NCI-H526 (cell line): ENCODE data around the gene SLC16A8.

Experiments used
- DNase-seq, 2 experiments: peaks; one replicate each; lab custom pipeline; 2025; lab: John Stamatoyannopoulos, UW

The SLC16A8 gene

GRCh38 chr22:38072322-38073149 is 11.4 kb downstream of the SLC16A8 start:
- DNase-seq = no peak

GRCh38 chr22:38071421-38072321 is 12.3 kb downstream of the SLC16A8 start:
- DNase-seq = no peak

GRCh38 chr22:38070250-38070921 is 13.6 kb downstream of the SLC16A8 start:
- DNase-seq = no peak

GRCh38 chr22:38069372-38070249 is 14.4 kb downstream of the SLC16A8 start:
- peak in 1 of 2 experiments; percentile 56 for DNase-seq

- no peak for DNase-seq
Measured at GRCh38 chr22:38068641-38069371, 15.2 kb downstream of the SLC16A8 start.

GRCh38 chr22:38067761-38068360 is 16.1 kb downstream of the SLC16A8 start:
- no peak for DNase-seq

GRCh38 chr22:38067028-38067415 is 17.0 kb downstream of the SLC16A8 start:
- DNase-seq = no peak

- DNase-seq = no peak
Measured at GRCh38 chr22:38066381-38067027, 17.5 kb downstream of the SLC16A8 start.

- no peak for DNase-seq
Measured at GRCh38 chr22:38065539-38065938, 18.4 kb downstream of the SLC16A8 start.

GRCh38 chr22:38062791-38063190 is 21.2 kb downstream of the SLC16A8 start:
- DNase-seq = no peak

GRCh38 chr22:38056969-38057891 is 26.8 kb downstream of the SLC16A8 start, which contains the start of gene PICK1:
Gene PICK1 (plus strand): TSS chr22:38057404. CDS start chr22:38057810, 406 bp downstream.
- peak; percentile 89 to 95 for DNase-seq

- peak; percentile 50 to 82 for DNase-seq
Measured at GRCh38 chr22:38051900-38052862, 31.8 kb downstream of the SLC16A8 start.

- no peak for DNase-seq
Measured at GRCh38 chr22:38051261-38051660, 32.7 kb downstream of the SLC16A8 start.

GRCh38 chr22:38050720-38051119 is 33.3 kb downstream of the SLC16A8 start:
- DNase-seq = no peak

GRCh38 chr22:38049812-38050619 is 34.0 kb downstream of the SLC16A8 start:
- DNase-seq = no peak

GRCh38 chr22:38046070-38046748 is 37.8 kb downstream of the SLC16A8 start:
- no peak for DNase-seq
